ENCODE results near the gene OLFML3.
"Not testable (repeated sequence)": the region's sequence is repeated elsewhere in the genome, so short reads cannot be mapped to it uniquely, and the experiment has no call there.

OLFML3 gene

GRCh38 chr1:113991467-113991997 is 12.3 kb downstream of the OLFML3 start:
- DNase-seq (ENCODE audit: low spot score) = no peak

GRCh38 chr1:113993072-113993471 is 13.8 kb downstream of the OLFML3 start:
- no peak for DNase-seq (ENCODE audit: low spot score)

- DNase-seq (ENCODE audit: low spot score) = no peak
Observed at GRCh38 chr1:113993766-113994165, 14.5 kb downstream of the OLFML3 start.

GRCh38 chr1:113995382-113995781 is 16.1 kb downstream of the OLFML3 start:
- DNase-seq (ENCODE audit: low spot score) = no peak

- DNase-seq (ENCODE audit: low spot score) = no peak
Observed at GRCh38 chr1:113998361-113998760, 19.1 kb downstream of the OLFML3 start.

- no peak for DNase-seq (ENCODE audit: low spot score)
Observed at GRCh38 chr1:113999233-113999632, 20.0 kb downstream of the OLFML3 start.

- DNase-seq (ENCODE audit: low spot score) = no peak
Observed at GRCh38 chr1:113999799-114000198, 20.5 kb downstream of the OLFML3 start.

- DNase-seq (ENCODE audit: low spot score) = no peak
Observed at GRCh38 chr1:114000406-114000805, 21.1 kb downstream of the OLFML3 start.

- no peak for DNase-seq (ENCODE audit: low spot score)
Observed at GRCh38 chr1:114002492-114003239, 23.4 kb downstream of the OLFML3 start.

GRCh38 chr1:114003431-114003830 is 24.2 kb downstream of the OLFML3 start:
- DNase-seq (ENCODE audit: low spot score) = no peak

GRCh38 chr1:114006825-114007224 is 27.6 kb downstream of the OLFML3 start:
- DNase-seq (ENCODE audit: low spot score) = not testable (repeated sequence)

GRCh38 chr1:114008480-114008941 is 29.2 kb downstream of the OLFML3 start:
- DNase-seq (ENCODE audit: low spot score) = no peak

- DNase-seq (ENCODE audit: low spot score) = no peak
Observed at GRCh38 chr1:114008993-114009392, 29.7 kb downstream of the OLFML3 start.

- peak; percentile 20 for DNase-seq (ENCODE audit: low spot score)
Observed at GRCh38 chr1:114009393-114009792, 30.1 kb downstream of the OLFML3 start.

GRCh38 chr1:114010433-114011184 is 31.3 kb downstream of the OLFML3 start:
- no peak for DNase-seq (ENCODE audit: low spot score)

GRCh38 chr1:114011796-114012195 is 32.5 kb downstream of the OLFML3 start:
- no peak for DNase-seq (ENCODE audit: low spot score)

GRCh38 chr1:114015075-114015474 is 35.8 kb downstream of the OLFML3 start:
- DNase-seq (ENCODE audit: low spot score) = peak; percentile 76

- DNase-seq (ENCODE audit: low spot score) = not testable (repeated sequence)
Observed at GRCh38 chr1:114019724-114020123, 40.5 kb downstream of the OLFML3 start.

- no peak for DNase-seq (ENCODE audit: low spot score)
Observed at GRCh38 chr1:114021665-114022099, 42.4 kb downstream of the OLFML3 start.

- DNase-seq (ENCODE audit: low spot score) = no peak
Observed at GRCh38 chr1:114022877-114023276, 43.6 kb downstream of the OLFML3 start.

- no peak for DNase-seq (ENCODE audit: low spot score)
Observed at GRCh38 chr1:114023377-114023776, 44.1 kb downstream of the OLFML3 start.

- no peak for DNase-seq (ENCODE audit: low spot score)
Observed at GRCh38 chr1:114024049-114024448, 44.8 kb downstream of the OLFML3 start.
